8988T (cell line): ENCODE measurements around the gene LHFPL5.

Source experiments
- DNase-seq: peaks from one replicate; pipeline ENCODE4 v3.0.0; 2011

The LHFPL5 gene

GRCh38 chr6:35794536-35795452 is 10.4 kb upstream of the LHFPL5 start:
- no peak for DNase-seq

GRCh38 chr6:35795453-35796071 is 9.6 kb upstream of the LHFPL5 start:
- no peak for DNase-seq

- no peak for DNase-seq
These were observed 8.9 kb upstream of the LHFPL5 start for GRCh38 chr6:35796236-35796635.

GRCh38 chr6:35797837-35798526 is 7.2 kb upstream of the LHFPL5 start:
- DNase-seq, result no peak

- no peak for DNase-seq
These were observed 6.4 kb upstream of the LHFPL5 start for GRCh38 chr6:35798706-35799105.

- no peak for DNase-seq
These were observed 4.0 kb upstream of the LHFPL5 start for GRCh38 chr6:35801148-35801547.

- no peak for DNase-seq
These were observed 3.5 kb downstream of the LHFPL5 start for GRCh38 chr6:35808688-35809087.

GRCh38 chr6:35809809-35810208 is 4.7 kb downstream of the LHFPL5 start:
- DNase-seq, result no peak

- DNase-seq, result no peak
These were observed 6.0 kb downstream of the LHFPL5 start for GRCh38 chr6:35810971-35811698.

- DNase-seq, result no peak
These were observed 6.5 kb downstream of the LHFPL5 start for GRCh38 chr6:35811699-35811995.

- DNase-seq, result no peak
These were observed 12.4 kb downstream of the LHFPL5 start for GRCh38 chr6:35817515-35817914.

- DNase-seq, result no peak
These were observed 18.4 kb downstream of the LHFPL5 start for GRCh38 chr6:35823601-35824000.

GRCh38 chr6:35824552-35825192 is 19.5 kb downstream of the LHFPL5 start:
- DNase-seq, result no peak

GRCh38 chr6:35829306-35829705 is 24.2 kb downstream of the LHFPL5 start:
- DNase-seq, result no peak

GRCh38 chr6:35831257-35832007 is 26.3 kb downstream of the LHFPL5 start:
- no peak for DNase-seq

- DNase-seq, result no peak
These were observed 28.4 kb downstream of the LHFPL5 start for GRCh38 chr6:35833536-35833935.

GRCh38 chr6:35839019-35839418 is 33.9 kb downstream of the LHFPL5 start:
- no peak for DNase-seq

GRCh38 chr6:35842381-35842780 is 37.2 kb downstream of the LHFPL5 start:
- no peak for DNase-seq

GRCh38 chr6:35844290-35844689 is 39.1 kb downstream of the LHFPL5 start:
- no peak for DNase-seq

- DNase-seq, result no peak
These were observed 45.1 kb downstream of the LHFPL5 start for GRCh38 chr6:35850208-35850607.

GRCh38 chr6:35852994-35853393 is 47.8 kb downstream of the LHFPL5 start:
- DNase-seq, result no peak

GRCh38 chr6:35856250-35856649 is 51.1 kb downstream of the LHFPL5 start:
- DNase-seq, result no peak
